Measurements from ENCODE around the gene STX18. TPM values are rescaled to one million over a fixed set of nuclear protein-coding genes. Genes with fewer than 3 reads are reported as not detected.

STX18 gene
- total and polyA plus RNA-seq, 2 donors (not counting 3 experiments of a cell fraction or from before 2014, with no cell fraction given), result 30.7 to 31.2 TPM

DNA sequence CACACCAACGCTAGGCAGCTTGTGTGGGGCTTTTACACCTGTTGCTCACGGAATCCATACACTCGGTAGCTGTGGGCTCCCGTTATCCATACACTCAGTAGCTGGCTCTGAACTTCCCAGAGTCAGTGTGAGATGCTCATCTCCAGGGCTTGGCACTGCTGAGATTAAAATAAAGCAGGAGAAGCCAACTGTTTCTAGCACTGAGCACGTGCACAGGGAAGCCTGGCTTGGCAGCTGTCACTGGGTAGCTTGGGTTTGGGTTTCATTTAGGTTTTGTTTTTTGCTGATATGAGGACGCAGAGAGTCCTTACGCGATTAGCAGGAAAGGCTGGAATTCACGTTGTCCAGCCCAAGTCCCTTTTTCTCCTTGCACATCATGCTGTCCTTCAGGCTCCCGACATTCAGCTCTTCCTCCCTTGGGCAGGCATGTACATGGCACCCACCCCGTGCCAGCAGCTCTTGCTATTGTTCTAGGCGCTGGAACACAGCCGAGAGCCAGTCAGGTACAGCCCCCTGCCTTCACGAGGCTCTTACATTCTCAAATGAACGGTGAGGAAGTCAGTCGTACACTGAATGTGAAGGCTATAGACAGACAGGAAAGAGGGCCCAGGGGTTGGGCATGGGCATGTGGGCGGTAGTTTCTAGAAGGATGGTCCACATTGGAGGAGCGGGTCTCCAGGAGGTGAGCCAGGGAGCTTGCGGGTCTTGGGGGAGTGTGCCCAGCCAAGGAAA, 129.0 kb downstream of the STX18 start:
- no peak overlapping the region for H3K4me3 ChIP-seq (replicated peaks in 1 of 3; ENCODE audit: insufficient read depth in 1 of 3, low read depth in 1 of 3, low read length in 3 of 3)
- H4K20me1 ChIP-seq (replicated peaks; ENCODE audit: control insufficient read depth, extremely low read depth, insufficient read depth, low read length), result no peaks in the 10 kb centered on the region
- H2AFZ ChIP-seq (ENCODE audit: low read depth, low read length), result no peak overlapping the region
- FAIRE-seq (no peak), DNase-seq (ENCODE audit: low read depth, low spot score) (no peak)
- ChIA-PET CTCF (no interaction called here), POLR2A (no interaction called here)
- intact Hi-C loops (cut with micrococcal nuclease), result no loop called here
- dilution Hi-C loops (cut with MboI; ENCODE audit: extremely low pct_ligation_motif_present, low sequenced_read_pairs), result no loop called here
- H3K36me3 ChIP-seq (ENCODE audit: control insufficient read depth in 2 of 2, extremely low read depth in 1 of 2, insufficient read depth in 2 of 2, low read length in 2 of 2), result no peaks in the 10 kb centered on the region
- H3K27ac ChIP-seq (ENCODE audit: insufficient read depth, low read depth, low read length), result no peak overlapping the region
- no peak for TF ChIP-seq POLR2AphosphoS5 (IDR thresholded peaks at IDR 0.05; ENCODE audit: insufficient read depth, low read depth, low read length)
- no peak for TF ChIP-seq GATA2 (IDR thresholded peaks at IDR 0.05; ENCODE audit: insufficient read depth, insufficient read length, low read depth, low read length)
- TF ChIP-seq EZH2 (IDR thresholded peaks at IDR 0.05; ENCODE audit: borderline replicate concordance, low read depth, low read length, severe bottlenecking), result no peak
- TF ChIP-seq JUN (IDR thresholded peaks at IDR 0.05; ENCODE audit: borderline replicate concordance, insufficient read depth, insufficient read length, low read depth), result no peak
- TF ChIP-seq MYC (IDR thresholded peaks at IDR 0.05; ENCODE audit: low read depth, low read length), result no peak
- no peak for TF ChIP-seq FOS (IDR thresholded peaks at IDR 0.05; ENCODE audit: borderline replicate concordance, insufficient read depth, low read length)
- TF ChIP-seq, protein P1, sequence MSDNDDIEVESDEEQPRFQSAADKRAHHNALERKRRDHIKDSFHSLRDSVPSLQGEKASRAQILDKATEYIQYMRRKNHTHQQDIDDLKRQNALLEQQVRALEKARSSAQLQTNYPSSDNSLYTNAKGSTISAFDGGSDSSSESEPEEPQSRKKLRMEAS (IDR thresholded peaks at IDR 0.05; ENCODE audit: insufficient read depth, insufficient read length), result no peak
- TF ChIP-seq, protein P2, sequence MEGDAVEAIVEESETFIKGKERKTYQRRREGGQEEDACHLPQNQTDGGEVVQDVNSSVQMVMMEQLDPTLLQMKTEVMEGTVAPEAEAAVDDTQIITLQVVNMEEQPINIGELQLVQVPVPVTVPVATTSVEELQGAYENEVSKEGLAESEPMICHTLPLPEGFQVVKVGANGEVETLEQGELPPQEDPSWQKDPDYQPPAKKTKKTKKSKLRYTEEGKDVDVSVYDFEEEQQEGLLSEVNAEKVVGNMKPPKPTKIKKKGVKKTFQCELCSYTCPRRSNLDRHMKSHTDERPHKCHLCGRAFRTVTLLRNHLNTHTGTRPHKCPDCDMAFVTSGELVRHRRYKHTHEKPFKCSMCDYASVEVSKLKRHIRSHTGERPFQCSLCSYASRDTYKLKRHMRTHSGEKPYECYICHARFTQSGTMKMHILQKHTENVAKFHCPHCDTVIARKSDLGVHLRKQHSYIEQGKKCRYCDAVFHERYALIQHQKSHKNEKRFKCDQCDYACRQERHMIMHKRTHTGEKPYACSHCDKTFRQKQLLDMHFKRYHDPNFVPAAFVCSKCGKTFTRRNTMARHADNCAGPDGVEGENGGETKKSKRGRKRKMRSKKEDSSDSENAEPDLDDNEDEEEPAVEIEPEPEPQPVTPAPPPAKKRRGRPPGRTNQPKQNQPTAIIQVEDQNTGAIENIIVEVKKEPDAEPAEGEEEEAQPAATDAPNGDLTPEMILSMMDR (IDR thresholded peaks at IDR 0.05; ENCODE audit: extremely low read depth in 1 of 2, insufficient read depth in 1 of 2, low read depth in 1 of 2, low read length in 2 of 2), result no peak
- TF ChIP-seq POLR2A (IDR thresholded peaks at IDR 0.05; ENCODE audit: low read depth, low read length), result no peak
- no peaks in the 10 kb centered on the region for H3K9me3 ChIP-seq (replicated peaks; ENCODE audit: control insufficient read depth, insufficient read depth, low read length)
- no peaks in the 10 kb centered on the region for H3K9me1 ChIP-seq (replicated peaks; ENCODE audit: control insufficient read depth, extremely low read depth, insufficient read depth, low read length)
- no peaks in the 10 kb centered on the region for H3K79me2 ChIP-seq (ENCODE audit: control insufficient read depth, insufficient read depth, low read length)
- no peaks in the 10 kb centered on the region for H3K4me1 ChIP-seq (ENCODE audit: control insufficient read depth, extremely low read depth, insufficient read depth, low read length)
- BruUV-seq (replicated peaks), result no TSS peak
- no peaks in the 10 kb centered on the region for H3K27me3 ChIP-seq (ENCODE audit: control insufficient read depth in 2 of 2, insufficient read depth in 2 of 2, low read length in 2 of 2)
- no peak overlapping the region for H3K4me2 ChIP-seq (ENCODE audit: insufficient read depth, low read length)
- H3K9ac ChIP-seq (replicated peaks; ENCODE audit: extremely low read depth, insufficient read depth, low read length), result no peak overlapping the region
